Measurements from ENCODE around the gene XPO1.

- TF ChIP-seq CTCF (IDR thresholded peaks at IDR 0.05), result no peak
- no peak for TF ChIP-seq POLR2AphosphoS5 (IDR thresholded peaks at IDR 0.05; ENCODE audit: low read depth, low read length)
Measured at GRCh38 chr2:61562615-61563014, 24.5 kb upstream of the XPO1 start.
